Retinal pigment epithelial cell (primary cell): ENCODE data around the gene CASS4.

Experiments
- DNase-seq: peaks from one replicate; pipeline ENCODE4 v3.0.0-alpha.2; 2010; ENCODE audit warnings: low read depth
- H3K4me3 ChIP-seq: 2 replicates; pipeline ENCODE4 v1.5.1; 2011; ENCODE audit warnings: mild to moderate bottlenecking, low read length, control low read depth, moderate library complexity
- CTCF ChIP-seq: conservative IDR thresholded peaks from 2 replicates; pipeline ENCODE4 v1.5.1; 2011; ENCODE audit warnings: low read depth, low read length, control low read depth, inconsistent platforms

The CASS4 gene

GRCh38 chr20:56503916-56504315 is 91.9 kb downstream of the CASS4 start:
- TF ChIP-seq CTCF: no peak
- no peak for DNase-seq
- no peak overlapping the region for H3K4me3 ChIP-seq

- no peak overlapping the region for H3K4me3 ChIP-seq
- TF ChIP-seq CTCF: peak; percentile 71
- no peak for DNase-seq
These were observed 92.4 kb downstream of the CASS4 start for GRCh38 chr20:56504373-56505005.

- DNase-seq: no peak
- TF ChIP-seq CTCF: no peak
- no peak overlapping the region for H3K4me3 ChIP-seq
These were observed 94.0 kb downstream of the CASS4 start for GRCh38 chr20:56506103-56506502.
